ENCODE data around the gene ADAMTS17.

ADAMTS17 gene

DNA sequence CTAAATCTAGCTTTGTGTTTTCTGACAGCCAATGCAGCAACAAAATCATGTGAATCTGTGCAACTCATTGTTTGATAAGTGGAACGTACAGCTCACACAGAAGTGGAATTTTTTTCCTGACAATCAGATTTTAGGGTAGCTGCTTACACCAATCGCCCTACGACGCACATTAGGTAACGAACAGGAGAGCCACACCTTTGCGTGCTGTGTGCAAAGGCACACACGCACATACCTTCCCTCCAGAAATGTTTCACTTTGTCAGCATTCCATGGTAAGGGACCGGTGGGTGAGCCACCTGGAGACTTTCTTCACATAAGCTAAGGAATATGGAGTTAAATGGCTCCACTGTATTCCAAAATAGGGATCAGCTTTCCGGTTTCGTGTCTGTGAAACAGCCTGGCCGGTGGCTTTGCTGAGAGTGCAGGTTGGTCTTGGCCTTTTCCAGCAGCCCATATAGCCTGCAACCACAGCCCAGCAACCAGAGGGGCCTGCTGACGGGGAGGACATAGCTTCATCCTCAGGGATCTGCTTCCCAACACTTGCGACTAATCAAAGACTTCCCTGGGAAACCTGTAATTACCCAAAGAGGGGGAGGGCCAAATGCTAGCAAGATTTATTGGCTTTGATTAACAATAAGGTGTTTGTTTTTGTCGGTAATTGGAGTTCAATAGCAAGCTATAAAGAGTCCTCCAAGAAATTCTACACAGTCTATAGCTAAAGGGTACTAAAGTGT lies 145.3 kb downstream of the ADAMTS17 start:
- no peak for DNase-seq

DNA sequence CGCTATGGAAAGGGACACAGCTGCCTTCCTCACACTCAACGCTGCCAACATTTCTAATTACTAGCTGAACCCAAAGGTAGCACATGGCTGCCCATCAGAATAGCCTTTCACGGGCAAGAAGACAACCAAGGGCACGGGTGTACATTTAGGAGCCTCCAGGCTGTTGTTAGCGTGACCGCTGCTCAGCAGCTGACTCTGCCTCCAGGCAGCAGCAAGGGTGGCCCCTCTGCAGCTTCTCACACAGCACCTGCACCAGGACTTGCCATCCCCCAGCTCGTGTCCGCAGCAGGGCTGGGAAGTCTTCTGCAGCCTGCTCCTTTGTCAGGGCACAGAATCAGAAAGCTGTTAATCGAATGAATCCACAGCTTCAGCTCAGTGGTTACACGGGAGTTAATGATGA lies 146.8 kb downstream of the ADAMTS17 start:
- no peak for DNase-seq

DNA sequence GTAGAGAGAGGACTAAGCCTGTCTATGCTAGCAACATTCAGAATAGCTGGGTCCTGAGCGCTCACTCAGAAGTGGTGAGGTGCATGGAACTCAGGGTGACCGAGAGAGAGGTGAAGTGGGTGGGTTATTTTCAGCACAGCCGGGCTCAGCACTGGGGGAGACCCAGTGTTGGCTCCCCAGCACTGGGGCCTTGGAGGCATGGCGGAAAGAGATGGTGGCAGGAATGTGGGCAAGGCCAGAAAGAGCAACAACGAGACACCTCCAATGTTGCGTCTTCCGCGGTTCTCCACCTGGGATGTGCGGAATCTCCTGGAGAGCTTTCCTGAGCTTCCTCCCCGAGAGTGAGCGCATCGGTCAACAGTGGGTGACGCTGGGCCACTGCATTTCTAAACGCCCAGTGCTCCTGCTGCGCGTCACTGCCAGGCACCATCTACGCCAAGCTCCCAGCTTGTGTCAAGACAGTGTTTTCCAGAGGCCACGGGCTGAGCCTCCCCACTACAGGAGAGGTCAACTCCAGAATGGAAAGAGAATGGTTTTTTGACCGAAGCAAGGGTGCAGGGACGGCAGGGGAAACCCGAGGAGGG lies 148.4 kb downstream of the ADAMTS17 start:
- DNase-seq: no peak

DNA sequence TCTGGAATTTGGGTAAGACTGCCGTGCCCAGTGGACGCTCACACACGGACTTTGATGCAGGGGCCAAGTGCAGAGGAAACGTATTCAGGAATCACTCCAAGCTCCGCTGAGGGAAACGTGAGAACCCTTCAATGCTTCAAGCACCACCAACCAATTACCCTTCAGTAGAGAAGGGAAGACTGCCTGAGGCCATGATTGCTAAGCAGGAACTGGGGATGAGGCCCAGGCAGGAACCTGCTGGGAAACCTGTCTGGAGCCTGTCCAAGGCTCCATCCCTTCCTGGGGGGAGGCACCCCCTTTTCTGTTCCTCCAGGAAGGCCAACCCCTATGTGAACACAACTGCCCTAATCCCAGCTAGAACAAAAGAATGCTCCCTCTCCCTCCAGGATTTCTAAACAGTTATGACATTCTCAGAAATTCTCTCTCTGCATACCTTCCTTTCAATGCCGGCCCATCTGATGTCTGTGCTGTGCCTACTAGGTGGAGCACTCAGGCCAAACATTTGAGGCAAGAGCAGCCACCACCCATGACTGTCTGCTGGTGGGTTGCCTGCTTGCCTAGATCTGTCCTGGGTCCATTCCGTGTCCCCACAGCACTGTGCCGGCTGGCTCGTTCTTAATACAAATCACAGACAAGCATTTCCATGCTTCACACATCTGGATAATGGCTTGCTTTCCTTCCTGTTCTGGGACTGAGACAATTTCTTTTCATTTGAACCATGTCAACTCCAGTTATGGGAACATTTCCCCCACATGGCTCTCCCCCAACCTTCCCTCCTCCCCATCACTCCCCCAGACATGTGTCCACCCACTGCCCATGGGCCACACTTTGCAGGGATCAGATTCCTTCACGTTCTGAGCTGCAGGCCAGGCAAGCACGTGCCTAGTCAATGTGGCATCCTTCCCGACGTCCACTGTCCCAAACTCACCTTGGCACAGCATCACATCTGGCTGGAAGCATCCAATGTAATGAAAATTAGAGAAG lies 149.4 kb downstream of the ADAMTS17 start:
- no peak for DNase-seq

DNA sequence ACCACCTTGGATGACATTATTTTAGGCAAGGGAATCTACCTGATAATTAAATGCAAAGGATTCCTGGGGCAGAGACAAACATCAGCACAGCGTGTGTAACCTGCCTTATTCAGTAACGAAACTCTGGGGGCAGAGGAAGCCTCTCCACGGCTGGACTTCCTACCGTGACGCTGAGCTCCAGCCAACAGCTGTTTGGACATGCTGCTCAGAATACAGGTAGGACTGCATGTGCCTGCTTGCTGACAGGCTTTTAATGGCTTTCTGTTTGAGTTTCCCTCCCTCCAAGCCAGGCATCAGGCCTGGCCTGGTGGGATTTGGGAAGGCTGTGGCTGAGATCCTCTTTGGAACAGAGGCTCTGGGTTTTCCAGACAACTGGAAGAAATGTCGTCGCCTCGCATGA lies 150.6 kb downstream of the ADAMTS17 start:
- no peak for DNase-seq

DNA sequence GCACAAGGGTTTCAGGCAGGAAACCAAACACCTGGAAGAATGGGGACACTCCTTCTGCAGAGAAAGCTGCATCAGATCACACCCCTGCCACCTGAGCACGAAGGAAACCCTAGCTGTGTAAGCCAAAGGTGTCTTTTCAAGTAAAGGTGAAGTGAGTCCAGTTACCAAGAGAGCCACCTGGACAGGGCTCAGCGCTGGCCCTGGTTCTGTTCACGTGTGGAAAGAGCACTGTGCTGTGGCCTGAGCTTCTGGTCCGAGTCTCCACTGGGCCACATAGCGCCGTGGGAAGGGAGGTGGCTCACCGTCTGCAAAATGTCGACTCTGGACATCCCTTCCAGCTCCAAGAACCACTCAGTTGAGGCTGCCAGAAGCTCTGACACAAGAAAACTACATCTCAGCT lies 151.1 kb downstream of the ADAMTS17 start:
- no peak for DNase-seq

DNA sequence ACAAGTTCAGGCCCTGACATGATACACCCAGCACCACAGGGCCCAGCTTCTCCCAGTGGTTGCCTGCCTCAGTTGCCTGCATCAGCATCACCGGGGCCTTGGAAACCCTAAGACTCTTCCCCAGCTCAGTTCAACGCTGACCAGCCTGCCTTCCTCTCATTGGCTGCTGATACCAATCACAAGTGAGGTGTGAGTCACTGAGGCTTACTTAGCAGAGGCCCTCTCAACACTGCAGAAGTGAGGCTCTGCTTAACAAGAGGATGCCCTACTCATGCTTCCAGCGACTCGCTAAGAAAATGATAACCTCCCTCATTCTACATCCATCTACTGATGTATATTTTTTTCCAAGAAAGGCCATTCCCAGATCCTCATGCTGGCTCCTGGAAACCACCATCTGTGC lies 151.9 kb downstream of the ADAMTS17 start:
- DNase-seq: no peak

DNA sequence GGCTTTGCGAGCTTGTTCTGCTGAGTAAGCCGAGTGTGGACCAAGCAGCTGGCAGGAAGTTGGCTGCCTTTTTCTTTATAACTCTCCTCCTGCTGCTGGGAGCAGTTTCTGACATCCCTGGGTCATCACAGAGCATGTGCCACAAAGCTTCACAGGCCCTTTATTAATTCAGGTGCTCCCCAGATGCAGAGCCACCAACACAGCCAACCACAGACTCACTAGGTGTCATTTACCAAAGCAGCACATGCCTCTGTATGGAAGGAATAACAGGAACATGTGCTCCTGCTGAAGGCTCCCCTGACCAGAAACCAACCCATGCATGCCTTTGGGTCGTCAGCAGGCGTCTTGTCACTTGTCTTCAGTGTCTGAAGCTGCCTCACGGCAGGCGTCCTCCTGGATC lies 152.5 kb downstream of the ADAMTS17 start:
- DNase-seq: no peak

DNA sequence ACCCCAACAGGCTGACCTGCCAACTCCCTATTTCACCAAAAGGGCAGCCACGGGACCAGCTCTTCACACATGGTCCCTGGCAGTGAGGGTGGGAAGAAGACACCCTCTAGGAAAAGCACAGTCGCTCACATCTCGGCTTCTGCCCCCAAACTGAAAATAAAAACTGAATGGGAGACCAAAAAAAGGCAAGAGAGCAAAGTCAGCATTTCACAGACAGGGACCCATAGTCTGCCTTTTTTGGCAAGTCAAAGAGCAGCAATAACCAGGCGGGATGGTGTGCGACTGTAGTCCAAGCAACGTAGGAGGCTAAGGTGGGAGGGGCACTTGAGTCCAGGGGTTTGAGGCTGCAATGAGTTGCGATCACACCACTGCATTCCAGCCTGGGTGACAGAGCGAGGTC lies 154.1 kb downstream of the ADAMTS17 start:
- DNase-seq: no peak

DNA sequence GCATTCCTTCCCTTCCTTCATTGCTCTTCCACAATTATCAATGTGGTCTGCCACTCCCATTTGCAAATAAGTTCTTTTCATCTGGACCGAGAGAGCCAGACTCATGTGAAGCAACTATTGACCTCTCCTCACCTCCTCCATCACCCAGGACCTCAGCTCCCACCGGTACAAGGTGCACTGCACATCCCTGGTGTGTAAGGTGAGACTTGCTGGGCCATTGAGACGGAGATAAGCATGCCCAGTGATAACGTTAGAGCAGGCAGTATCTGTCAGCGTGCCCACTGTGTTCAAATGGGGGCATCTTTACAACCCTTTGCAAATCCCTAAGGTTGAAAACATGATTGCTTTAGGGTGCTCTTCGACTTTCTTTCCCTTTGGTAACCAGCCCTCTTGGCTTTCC lies 154.8 kb downstream of the ADAMTS17 start:
- DNase-seq: no peak

DNA sequence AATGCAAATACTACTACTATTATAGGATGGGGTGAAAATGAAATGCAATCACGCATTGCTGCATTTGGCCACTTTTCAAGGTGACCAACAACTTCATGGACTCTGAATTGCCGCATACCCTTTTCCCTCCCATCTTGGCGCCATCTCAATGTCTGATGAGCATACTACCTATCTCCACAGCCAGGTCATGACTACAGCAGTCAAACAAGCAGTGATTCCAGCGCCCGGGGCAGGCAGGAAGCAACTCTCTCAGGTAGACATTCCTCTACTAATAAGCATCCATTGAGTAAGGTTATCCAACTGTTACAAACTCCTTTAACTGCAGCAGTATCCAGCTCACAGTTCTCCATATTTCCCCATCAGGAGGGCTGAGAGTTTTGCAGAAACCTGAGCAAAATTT lies 155.4 kb downstream of the ADAMTS17 start:
- DNase-seq: no peak

DNA sequence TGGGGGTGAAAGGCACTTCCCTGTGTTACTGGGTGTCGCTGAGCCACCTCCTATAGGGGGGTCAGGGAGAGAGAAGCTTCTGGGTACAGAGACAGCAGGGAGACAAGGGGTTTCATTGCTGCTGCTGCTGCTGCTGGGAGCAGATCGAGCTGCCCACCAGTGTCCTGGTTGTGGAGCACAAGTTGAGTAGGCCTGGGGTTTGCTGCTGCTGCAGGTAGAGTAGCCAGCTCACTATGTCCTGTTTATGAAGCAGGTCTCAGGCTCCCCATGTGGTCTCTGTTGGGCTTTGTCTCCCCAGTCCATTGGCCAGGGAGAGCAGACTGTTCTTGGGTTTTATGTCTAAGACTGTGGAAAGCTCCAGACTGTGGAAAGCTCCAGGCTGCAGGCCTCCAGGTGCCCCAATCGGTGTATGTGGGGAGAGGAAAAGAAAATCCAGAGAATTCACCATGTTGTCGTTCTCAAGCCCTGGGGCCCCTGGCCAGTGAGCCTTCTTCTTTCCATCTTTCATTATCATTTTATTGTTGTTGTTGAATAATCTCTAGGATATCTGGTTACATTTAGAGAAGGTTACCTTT lies 157.8 kb downstream of the ADAMTS17 start:
- DNase-seq: no peak

DNA sequence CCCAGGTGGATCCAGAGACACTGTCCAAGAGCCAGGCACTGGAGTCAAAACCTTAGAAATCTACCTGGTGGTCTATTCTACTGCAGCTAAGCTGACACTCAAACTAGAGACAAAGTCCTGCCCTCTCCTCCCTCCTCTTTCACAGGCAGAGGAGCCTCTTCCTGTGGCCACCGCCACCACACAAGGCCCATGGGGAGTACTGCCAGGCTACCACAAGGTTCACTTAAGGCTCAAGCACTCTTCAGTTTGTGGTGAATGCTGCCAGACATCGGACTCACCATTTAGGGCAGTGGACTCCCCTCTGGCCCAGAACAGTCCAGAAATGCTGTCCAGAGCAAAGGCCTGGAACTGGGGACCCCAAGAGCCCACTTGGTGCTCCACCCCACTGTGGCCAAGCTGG lies 160.9 kb downstream of the ADAMTS17 start:
- no peak for DNase-seq

DNA sequence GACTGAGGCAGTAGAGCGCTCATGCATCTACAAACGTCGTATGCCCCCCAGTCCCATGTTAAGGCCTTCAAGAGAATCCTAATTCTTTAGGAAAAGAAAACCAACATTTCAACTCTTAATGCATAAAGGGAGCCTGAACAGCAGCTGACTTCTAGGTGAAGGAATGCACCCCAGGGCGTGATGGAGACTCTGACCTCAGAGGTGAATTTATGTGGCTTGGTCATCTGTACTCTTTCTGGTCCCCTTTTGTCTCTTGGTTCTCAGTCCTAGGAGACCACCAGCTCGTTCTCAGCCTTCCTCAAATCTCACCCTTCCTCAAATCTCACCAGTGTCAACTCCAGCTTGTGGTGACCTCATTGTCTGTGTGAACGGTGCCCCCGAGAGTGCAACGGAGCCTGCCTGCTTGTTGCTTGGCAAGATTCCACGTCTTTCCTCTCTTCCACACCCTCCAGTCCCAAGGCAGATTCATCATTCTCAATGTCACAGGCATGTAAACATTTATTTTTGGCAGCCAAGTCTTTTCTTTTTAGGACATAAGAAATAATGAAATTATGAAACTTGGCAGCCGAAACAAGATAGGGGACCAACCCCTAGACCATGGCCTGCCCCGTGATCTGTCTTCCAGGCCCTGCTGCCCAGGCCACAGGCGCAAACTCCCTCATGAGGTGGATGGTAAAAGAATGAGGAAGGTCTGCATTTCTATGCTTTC lies 166.2 kb downstream of the ADAMTS17 start:
- DNase-seq: no peak

DNA sequence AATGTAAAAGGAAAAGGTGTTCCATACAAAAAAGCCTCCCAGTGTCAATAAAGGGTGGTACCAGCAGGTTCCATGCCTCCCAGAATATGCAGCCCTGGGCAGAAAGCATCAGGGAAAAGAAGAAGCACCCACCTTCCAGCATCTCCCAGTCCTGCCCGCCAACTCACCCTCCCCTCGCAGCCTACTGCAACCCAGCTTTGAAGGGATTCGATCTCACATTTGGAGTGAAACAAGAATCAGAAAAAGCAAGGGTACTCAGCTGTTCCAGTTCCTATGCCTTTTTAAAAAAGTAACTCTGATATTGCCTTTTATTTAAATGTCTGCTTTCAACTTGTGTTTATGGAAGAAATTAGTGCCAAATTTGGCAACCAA lies 166.9 kb downstream of the ADAMTS17 start:
- DNase-seq: no peak

DNA sequence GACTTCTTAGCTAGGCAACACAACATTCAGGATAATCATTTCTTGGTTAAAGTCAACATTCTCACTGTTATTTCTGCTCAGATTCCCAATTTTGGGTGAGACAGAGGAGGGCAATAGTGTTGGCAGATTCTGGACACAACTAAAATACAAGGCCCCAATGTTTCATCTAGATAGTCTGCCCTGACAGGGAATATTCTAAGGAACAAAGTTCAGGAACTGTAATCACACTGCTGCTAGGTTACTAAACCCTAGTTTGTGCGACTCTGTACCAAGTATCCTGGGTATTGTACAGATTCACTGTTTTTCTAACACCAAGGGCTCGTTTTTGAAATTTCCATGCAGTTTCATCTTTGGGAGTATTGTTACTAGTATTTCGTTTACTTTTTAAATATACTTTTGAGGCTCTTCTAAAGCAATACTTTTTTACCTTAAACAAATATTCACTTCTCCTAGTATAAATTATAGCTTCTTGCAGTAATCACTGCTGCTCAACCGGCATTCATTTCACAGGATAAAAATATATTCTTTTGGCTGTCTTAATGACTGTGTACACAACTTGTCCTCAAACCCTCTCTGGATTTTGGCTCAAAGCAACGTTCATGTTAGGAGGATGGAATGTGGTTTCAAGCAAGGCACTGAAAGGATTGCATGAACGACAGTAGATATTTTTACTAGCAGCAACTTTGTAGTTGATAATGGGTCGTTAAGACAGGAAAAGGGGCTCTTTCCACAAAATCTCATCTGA lies 167.4 kb downstream of the ADAMTS17 start:
- no peak for DNase-seq

DNA sequence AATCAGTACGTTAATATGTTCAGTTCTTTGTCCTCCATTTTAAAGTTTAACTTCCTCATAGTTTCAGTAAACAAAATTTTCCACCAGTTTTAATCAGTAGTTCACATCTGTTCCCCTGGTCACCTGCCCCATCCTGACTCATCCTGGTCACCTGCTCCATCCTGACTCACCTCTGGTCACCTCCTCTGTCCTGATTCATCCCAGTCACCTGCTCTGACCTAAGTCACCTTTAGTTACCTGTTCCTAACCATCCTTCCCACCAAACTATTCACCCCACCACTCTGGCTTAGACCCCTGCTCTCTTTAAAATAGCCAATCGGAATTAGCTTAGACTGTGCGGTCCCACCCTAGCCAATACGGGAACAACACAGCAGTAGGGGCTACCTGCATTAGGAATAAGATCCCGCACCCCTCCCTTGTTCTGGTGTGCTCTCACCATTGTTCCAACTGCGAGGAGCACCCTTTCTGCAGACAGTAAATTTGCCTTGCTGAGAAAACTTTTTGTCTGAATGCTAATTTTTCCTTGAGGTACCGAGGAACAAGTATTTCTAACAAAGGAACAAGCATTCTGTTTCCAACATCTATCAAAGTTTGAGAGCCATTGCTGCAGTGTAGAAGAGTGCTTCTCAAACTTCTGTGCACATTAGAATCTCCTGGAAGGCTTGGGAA lies 169.3 kb downstream of the ADAMTS17 start:
- no peak for DNase-seq

DNA sequence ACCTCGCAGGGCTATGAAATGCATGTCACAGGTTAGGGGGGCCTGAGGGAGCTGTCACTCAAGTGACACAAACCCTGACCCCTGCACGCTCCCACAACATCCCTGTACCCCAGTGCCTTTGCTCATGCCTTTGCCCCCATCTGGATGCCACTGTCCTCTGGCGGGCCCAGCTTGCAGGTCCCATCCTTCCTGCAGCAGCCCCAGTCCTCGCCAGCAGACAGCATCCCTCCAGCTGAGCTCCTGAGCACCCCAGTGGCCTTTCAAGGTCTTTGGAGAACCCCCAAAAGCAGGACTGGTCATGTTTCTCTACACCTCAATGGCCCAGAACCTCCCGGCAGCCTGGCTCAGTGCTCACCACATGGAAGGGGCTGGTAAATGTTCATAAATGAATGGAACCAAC lies 170.4 kb downstream of the ADAMTS17 start:
- DNase-seq: no peak

DNA sequence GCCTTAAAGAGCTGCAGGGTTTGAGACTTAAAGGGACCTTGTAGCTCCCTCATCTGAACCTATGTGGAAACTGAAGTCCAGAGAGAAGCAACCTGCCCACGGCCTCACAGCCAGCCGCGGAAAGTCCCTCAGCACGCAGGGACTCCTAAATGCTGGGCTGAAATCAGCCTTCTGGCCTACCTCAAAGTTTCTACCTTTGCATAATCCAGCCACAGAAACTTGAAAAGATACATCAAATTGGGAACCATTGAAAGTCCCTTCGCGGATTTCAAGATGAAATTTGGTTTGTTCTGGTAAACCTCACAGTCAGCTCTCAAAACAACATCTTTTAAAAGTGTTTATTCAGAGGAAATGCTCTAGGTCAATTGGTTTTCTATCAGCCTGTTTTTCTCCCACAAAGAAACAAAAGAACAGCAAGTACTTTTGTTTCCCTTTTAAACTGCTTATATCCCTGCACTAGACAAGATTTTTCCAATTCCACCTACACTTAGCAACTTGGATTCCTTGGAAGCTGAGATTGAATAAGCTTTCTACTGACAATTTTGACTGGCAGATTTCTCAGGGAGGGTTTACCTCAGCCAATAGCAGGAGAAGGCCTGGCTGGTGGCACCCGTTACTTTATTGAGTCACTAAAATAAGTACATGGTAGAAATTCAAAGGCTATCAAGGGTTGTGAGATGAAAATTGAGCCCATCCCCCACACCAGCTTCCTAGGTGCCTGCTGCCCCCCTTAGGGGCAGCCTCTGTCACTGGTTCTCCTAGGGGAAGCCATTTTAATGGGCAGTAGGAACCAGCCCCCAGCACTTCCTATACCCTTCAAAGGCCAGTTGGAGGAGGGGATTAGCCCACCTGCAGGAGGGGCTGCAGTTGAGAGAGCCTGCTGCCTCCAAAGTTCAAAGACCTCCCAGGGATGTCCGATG lies 171.2 kb downstream of the ADAMTS17 start:
- no peak for DNase-seq

DNA sequence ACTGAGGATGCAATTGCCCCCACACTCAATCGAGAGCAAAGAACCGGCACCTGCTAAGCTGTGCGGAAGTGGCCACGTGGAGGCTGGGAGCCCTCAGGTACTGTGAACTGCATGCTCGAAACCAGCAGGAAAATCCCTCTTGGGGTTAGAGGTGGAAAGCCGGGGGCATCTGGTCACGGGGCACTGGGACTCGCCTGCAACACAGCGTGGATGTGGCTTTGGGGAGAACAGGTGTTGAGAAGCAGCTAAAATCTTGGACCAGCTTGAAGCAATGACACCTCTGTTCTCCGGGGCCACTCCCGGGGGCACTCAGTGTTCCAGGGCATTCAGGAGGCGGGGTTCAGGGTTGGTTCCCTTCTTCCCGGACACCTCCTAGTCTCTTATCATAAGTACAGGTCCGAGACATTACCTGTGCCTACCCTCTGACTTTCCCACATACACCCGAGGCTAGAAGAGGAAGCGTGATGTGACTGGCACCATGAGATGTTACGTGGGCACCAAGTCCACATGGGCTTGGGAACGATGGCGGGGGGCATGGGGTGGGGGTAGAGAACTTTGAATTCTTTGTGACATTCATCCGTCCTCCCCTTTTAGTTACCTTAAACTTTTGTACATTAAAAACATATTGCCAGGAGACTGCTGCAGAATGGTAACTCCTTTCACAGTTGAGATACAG lies 172.0 kb downstream of the ADAMTS17 start:
- DNase-seq: no peak

All from activated CD4-positive, alpha-beta T cell treated with anti-CD3 and anti-CD28 coated beads, Interleukin-2, amount 50 U/mL, for 4 hours (primary cell).